ENCODE measurements around the gene LGALS4. TPM values are rescaled to one million over a fixed set of nuclear protein-coding genes. Genes with fewer than 3 reads are reported as not detected.
"Not testable (repeated sequence)": the region's sequence is repeated elsewhere in the genome, so short reads cannot be mapped to it uniquely, and the experiment has no call there.

Gene LGALS4
- total RNA-seq, 2 experiments from 2014 or later: 0.81 to 0.93 TPM

GRCh38 chr19:38797781-38798180 lies 15.0 kb downstream of the LGALS4 start:
- H3K36me3 Mint-ChIP-seq (ENCODE audit: low read depth); H3K27ac Mint-ChIP-seq; DNase-seq; H3K4me1 Mint-ChIP-seq; POLR2A ChIA-PET; H3K9me3 Mint-ChIP-seq; CTCF ChIA-PET; H3K4me3 Mint-ChIP-seq: not testable (repeated sequence)
- peaks cover 15% of the 10 kb centered on the region for H3K27me3 Mint-ChIP-seq

DNA sequence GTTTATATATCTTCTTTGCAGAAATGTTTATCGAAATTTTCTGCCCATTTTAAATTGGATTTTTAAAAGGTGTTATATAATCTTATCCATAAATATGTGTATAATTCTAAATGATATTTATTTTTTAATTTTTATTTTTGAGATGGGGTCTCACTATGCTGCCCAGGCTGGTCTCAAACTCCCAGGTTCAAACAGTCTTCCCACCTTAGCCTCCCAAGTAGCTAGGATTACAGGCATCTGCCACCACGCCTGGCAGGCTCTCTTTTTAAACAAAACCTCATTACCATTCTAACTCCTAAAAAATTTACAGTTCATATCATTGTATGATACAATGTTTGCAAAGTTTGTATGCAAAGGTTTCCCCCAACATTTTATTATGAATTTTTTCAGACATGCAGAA lies 16.6 kb downstream of the LGALS4 start:
- H3K27ac Mint-ChIP-seq: no peak overlapping the region
- POLR2A ChIA-PET: no interaction called here
- H3K4me3 Mint-ChIP-seq: no peak overlapping the region
- CTCF ChIA-PET: no interaction called here
- DNase-seq: no peak
- peaks cover 15% of the 10 kb centered on the region for H3K27me3 Mint-ChIP-seq
- H3K9me3 Mint-ChIP-seq: no peaks in the 10 kb centered on the region
- peaks cover 9% of the 10 kb centered on the region for H3K4me1 Mint-ChIP-seq
- no peaks in the 10 kb centered on the region for H3K36me3 Mint-ChIP-seq (ENCODE audit: low read depth)

- Mint-ChIP-seq H3K4me3 (no peak overlapping the region), H3K36me3 (ENCODE audit: low read depth) (no peaks in the 10 kb centered on the region), H3K27ac (no peak overlapping the region), H3K4me1 (peaks cover 9% of the 10 kb centered on the region), H3K27me3 (peaks cover 15% of the 10 kb centered on the region), H3K9me3 (no peaks in the 10 kb centered on the region)
- ChIA-PET POLR2A (no interaction called here), CTCF (interaction anchor here (0.6 kb wide), 1 partner anchor 136 kb away, joined by 3 read pairs; no protein-coding TSS in a partner anchor)
- no peak for DNase-seq
Observed at GRCh38 chr19:38795549-38795948, 17.2 kb downstream of the LGALS4 start.

- H3K27me3 Mint-ChIP-seq: peaks cover 15% of the 10 kb centered on the region
- H3K4me3 Mint-ChIP-seq: no peak overlapping the region
- no peaks in the 10 kb centered on the region for H3K36me3 Mint-ChIP-seq (ENCODE audit: low read depth)
- POLR2A ChIA-PET: no interaction called here
- DNase-seq: no peak
- CTCF ChIA-PET: interaction anchor here (1.0 to 1.9 kb wide), 2 partner anchors 24 to 136 kb away, joined by 5 to 6 read pairs; partner anchors contain the start of genes MRPS12 and SARS2
- no peaks in the 10 kb centered on the region for H3K9me3 Mint-ChIP-seq
- no peak overlapping the region for H3K27ac Mint-ChIP-seq
- peaks cover 9% of the 10 kb centered on the region for H3K4me1 Mint-ChIP-seq
Observed at GRCh38 chr19:38793671-38794070, 19.1 kb downstream of the LGALS4 start.

GRCh38 chr19:38793177-38793576 lies 19.6 kb downstream of the LGALS4 start:
- peaks cover 15% of the 10 kb centered on the region for H3K27me3 Mint-ChIP-seq
- POLR2A ChIA-PET: interaction anchor here (1.0 kb wide), 2 partner anchors 23 to 59 kb away, joined by 3 to 5 read pairs; no protein-coding TSS in a partner anchor

GRCh38 chr19:38792250-38793111 lies 20.3 kb downstream of the LGALS4 start:
- Mint-ChIP-seq H3K9me3 (no peaks in the 10 kb centered on the region), H3K36me3 (ENCODE audit: low read depth) (no peaks in the 10 kb centered on the region), H3K4me3 (peak overlapping the region; percentile 45), H3K4me1 (peaks cover 9% of the 10 kb centered on the region), H3K27me3 (peaks cover 15% of the 10 kb centered on the region), H3K27ac (no peak overlapping the region)
- ChIA-PET CTCF (interaction anchor here (1.0 to 1.2 kb wide), 2 partner anchors 12 to 17 kb away, joined by 3 to 4 read pairs; no protein-coding TSS in a partner anchor), POLR2A (interaction anchor here (1.0 kb wide), 2 partner anchors 23 to 60 kb away, joined by 3 to 5 read pairs; no protein-coding TSS in a partner anchor)
- peak; percentile 34 for DNase-seq

More at GRCh38 chr19:38793177-38793576, 19.6 kb downstream of the LGALS4 start:
- no peak overlapping the region for H3K27ac Mint-ChIP-seq
- no peak for DNase-seq
- peak overlapping the region; percentile 45 for H3K4me3 Mint-ChIP-seq
- H3K9me3 Mint-ChIP-seq: no peaks in the 10 kb centered on the region
- H3K36me3 Mint-ChIP-seq (ENCODE audit: low read depth): no peaks in the 10 kb centered on the region
- H3K4me1 Mint-ChIP-seq: peaks cover 9% of the 10 kb centered on the region
- CTCF ChIA-PET: interaction anchor here (1.0 to 1.2 kb wide), 2 partner anchors 12 to 18 kb away, joined by 3 to 4 read pairs; no protein-coding TSS in a partner anchor

GRCh38 chr19:38791451-38792064 lies 21.2 kb downstream of the LGALS4 start:
- H3K27ac Mint-ChIP-seq; H3K36me3 Mint-ChIP-seq (ENCODE audit: low read depth); H3K9me3 Mint-ChIP-seq; POLR2A ChIA-PET; H3K4me1 Mint-ChIP-seq; CTCF ChIA-PET; H3K4me3 Mint-ChIP-seq; DNase-seq: not testable (repeated sequence)
- H3K27me3 Mint-ChIP-seq: peaks cover 15% of the 10 kb centered on the region

- H3K4me3 Mint-ChIP-seq, CTCF ChIA-PET, POLR2A ChIA-PET: not testable (repeated sequence)
Observed at GRCh38 chr19:38790507-38791403, 22.0 kb downstream of the LGALS4 start.

GRCh38 chr19:38788478-38789243 lies 24.1 kb downstream of the LGALS4 start, which contains the start of gene LGALS7B:
Gene LGALS7B (plus strand): TSS chr19:38789200. CDS start chr19:38789227, 27 bp downstream.
- POLR2A ChIA-PET: no interaction called here
- Mint-ChIP-seq H3K36me3 (ENCODE audit: low read depth) (no peaks in the 10 kb centered on the region), H3K9me3 (no peaks in the 10 kb centered on the region), H3K27me3 (peaks cover 4% of the 10 kb centered on the region), H3K4me1 (peaks cover 10% of the 10 kb centered on the region), H3K27ac (no peak within 1 kb of the TSS), H3K4me3 (no peak within 1 kb of the TSS)
- CTCF ChIA-PET: no interaction called here
- no peak for DNase-seq

More at GRCh38 chr19:38790507-38791403, 22.0 kb downstream of the LGALS4 start:
- not testable (repeated sequence) for H3K4me1 Mint-ChIP-seq; DNase-seq; H3K27ac Mint-ChIP-seq; H3K36me3 Mint-ChIP-seq (ENCODE audit: low read depth); H3K9me3 Mint-ChIP-seq
- H3K27me3 Mint-ChIP-seq: peaks cover 12% of the 10 kb centered on the region

DNA sequence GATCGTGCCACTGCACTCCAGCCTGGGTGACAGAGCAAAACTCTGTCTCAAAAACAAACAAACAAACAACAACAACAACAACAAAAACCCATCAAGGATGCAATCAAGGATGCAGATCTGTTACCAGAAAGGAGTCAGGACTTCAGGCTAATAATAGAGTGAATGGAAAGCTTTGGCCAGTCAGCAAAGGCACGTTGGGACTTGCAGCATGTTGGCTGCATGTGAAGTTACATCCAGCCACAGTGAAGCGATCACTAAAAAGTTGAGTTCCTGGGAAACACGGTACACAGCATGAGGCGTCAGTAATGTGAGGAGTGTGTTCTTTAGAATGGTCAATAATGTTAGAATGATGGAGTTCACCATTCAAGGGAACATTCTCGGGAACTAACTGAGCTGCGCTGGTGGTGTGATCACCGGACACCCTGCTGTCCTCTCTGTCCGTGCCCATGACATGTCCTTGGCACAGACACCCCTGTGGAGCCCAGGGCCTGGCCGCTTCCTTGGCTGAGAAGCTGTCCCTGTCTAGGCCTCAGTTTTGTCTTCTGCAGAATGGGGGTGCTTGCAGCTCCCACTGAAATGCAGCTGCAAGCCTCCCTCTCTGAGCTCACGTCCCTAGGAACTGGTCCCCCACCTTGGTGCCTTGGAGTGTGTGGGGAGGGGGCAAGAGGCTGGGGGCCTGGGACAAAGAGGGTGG lies 26.0 kb downstream of the LGALS4 start:
- Mint-ChIP-seq H3K36me3 (ENCODE audit: low read depth) (no peaks in the 10 kb centered on the region), H3K27ac (no peak overlapping the region), H3K9me3 (no peaks in the 10 kb centered on the region), H3K27me3 (peaks cover under 1% of the 10 kb centered on the region), H3K4me3 (no peak overlapping the region), H3K4me1 (peaks cover 2% of the 10 kb centered on the region)
- ChIA-PET CTCF (interaction anchor here (0.7 to 1.4 kb wide), 3 partner anchors 17 to 55 kb away, joined by 3 to 5 read pairs (median 4); no protein-coding TSS in a partner anchor), POLR2A (no interaction called here)
- DNase-seq: no peak

DNA sequence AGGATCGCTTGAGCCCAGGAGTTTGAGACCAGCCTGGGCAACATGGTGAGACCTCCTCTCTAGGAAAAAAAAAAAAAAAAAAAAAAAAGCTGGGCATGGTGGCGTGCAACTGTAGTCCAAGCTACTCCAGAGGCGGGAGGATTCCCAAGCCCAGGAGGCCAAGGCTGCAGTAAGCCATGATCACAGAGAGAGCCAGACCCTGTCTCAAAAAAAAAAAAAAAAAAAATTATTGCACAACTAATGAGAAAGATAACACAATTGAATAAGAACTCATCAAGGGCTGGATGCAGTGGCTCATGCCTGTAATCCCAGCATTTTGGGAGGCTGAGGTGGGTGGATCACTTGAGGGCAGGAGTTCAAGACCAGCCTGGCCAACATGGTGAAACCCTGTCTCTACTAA lies 26.7 kb downstream of the LGALS4 start:
- H3K27ac Mint-ChIP-seq; H3K4me3 Mint-ChIP-seq; H3K9me3 Mint-ChIP-seq; H3K4me1 Mint-ChIP-seq; H3K36me3 Mint-ChIP-seq (ENCODE audit: low read depth); H3K27me3 Mint-ChIP-seq; POLR2A ChIA-PET; DNase-seq: not testable (repeated sequence)
- CTCF ChIA-PET: interaction anchor here (0.7 to 1.4 kb wide), 3 partner anchors 17 to 144 kb away, joined by 3 to 5 read pairs (median 4); partner anchors contain the start of genes MRPS12 and SARS2

All from activated CD4-positive, alpha-beta memory T cell treated with anti-CD3 and anti-CD28 coated beads, Interleukin-2, amount 10 ng/mL, durations not matched to agents 7 days and 5 days (primary cell).